ENCODE data around the gene FGF21. TPM values are rescaled to one million over a fixed set of nuclear protein-coding genes. Genes with fewer than 3 reads are reported as not detected.

Gene FGF21
- total and polyA plus RNA-seq, 2 donors from 2014 or later, result not detected

DNA sequence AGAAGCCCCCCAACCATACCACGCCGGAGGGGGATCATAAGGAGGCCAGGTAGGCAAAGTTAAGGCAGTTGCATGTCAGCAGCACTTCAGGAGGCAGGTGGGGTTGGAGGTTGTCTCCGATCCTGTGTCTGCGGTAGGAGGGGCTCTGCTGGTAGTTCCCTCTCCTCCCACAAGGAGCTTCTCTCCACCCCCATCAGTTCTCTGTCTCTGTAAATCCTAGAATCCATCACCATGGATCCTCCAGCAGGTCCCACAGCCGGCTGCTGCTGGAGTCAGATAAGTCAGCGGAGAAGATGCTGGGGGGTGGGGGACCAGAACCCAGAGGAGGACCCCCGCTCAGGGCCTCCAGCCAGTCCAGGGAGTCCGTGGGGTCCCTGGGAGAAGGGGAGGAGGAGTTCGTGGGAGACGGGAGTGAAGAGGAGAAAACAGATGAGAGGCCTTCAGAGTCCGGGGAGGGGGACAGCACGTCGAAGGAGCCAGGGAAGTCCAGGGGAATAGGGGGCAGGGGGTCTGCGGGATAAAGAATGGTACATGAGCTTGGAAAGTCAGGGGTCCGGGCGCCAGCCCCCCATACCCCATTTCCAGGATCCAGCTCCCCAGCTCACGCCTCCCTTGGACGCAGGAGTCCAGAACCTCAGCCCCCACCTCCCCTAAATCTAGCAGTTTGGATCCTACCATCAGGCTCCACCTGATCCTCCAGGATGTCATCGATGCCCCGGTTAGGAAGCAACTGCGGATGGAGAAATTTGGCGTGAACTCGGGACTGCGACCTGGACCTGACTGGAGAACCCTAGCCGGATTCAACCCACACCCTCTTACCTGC, 42.1 kb upstream of the FGF21 start:
- peak overlapping the region; percentile 5 to 51 for H3K27ac ChIP-seq (ENCODE audit: low read depth in 2 of 2, low read length in 2 of 2)

GRCh38 chr19:48713864-48714755, 41.2 kb upstream of the FGF21 start:
- peak; percentile 100 for DNase-seq
- FAIRE-seq, result peak; percentile 98
- Histone ChIP-seq H3K4me1 (ENCODE audit: control insufficient read depth in 2 of 3, insufficient read depth in 2 of 3, low read depth in 1 of 3, low read length in 3 of 3) (peaks cover 0 to 20% (median 8%) of the 10 kb centered on the region in 3 donors), H3K36me3 (ENCODE audit: control insufficient read depth in 2 of 3, insufficient read depth in 3 of 3, low read length in 3 of 3) (no peaks in the 10 kb centered on the region), H3K27me3 (ENCODE audit: control insufficient read depth, insufficient read depth, low read length) (no peaks in the 10 kb centered on the region), H3K4me3 (ENCODE audit: low read length in 3 of 3) (peak overlapping the region; percentile 75 to 82 (median 81)), H3K27ac (ENCODE audit: low read depth in 2 of 2, low read length in 2 of 2) (peak overlapping the region; percentile 63 to 74), H3K9ac (ENCODE audit: low read length in 3 of 3) (peak overlapping the region; percentile 49 to 82 (median 72)), H3K9me3 (ENCODE audit: control insufficient read depth in 2 of 3, insufficient read depth in 1 of 3, low read length in 3 of 3) (no peaks in the 10 kb centered on the region)
- intact Hi-C loops (cut with DNase I), result no loop called here
- TF ChIP-seq CTCF (IDR thresholded peaks at IDR 0.05; ENCODE audit: borderline replicate concordance, extremely low read depth, insufficient read depth), result peak; percentile 6

More for the DNA sequence above, 42.1 kb upstream of the FGF21 start:
- Histone ChIP-seq H3K9ac (ENCODE audit: low read length in 3 of 3) (peak overlapping the region; percentile 49 to 72 (median 67)), H3K36me3 (ENCODE audit: control insufficient read depth in 2 of 3, insufficient read depth in 3 of 3, low read length in 3 of 3) (no peaks in the 10 kb centered on the region), H3K27me3 (ENCODE audit: control insufficient read depth, insufficient read depth, low read length) (no peaks in the 10 kb centered on the region), H3K9me3 (ENCODE audit: control insufficient read depth in 2 of 3, insufficient read depth in 1 of 3, low read length in 3 of 3) (no peaks in the 10 kb centered on the region), H3K4me1 (ENCODE audit: control insufficient read depth in 2 of 3, insufficient read depth in 2 of 3, low read depth in 1 of 3, low read length in 3 of 3) (peaks cover 0 to 18% (median 8%) of the 10 kb centered on the region in 3 donors), H3K4me3 (ENCODE audit: low read length in 3 of 3) (peak overlapping the region; percentile 75 to 82 (median 81))
- intact Hi-C loops (cut with DNase I), result no loop called here
- TF ChIP-seq CTCF (IDR thresholded peaks at IDR 0.05; ENCODE audit: borderline replicate concordance, extremely low read depth, insufficient read depth), result no peak
- FAIRE-seq (no peak), DNase-seq (peak in 4 of 5 donors; percentile 30 to 82 (median 63))

- peak in 3 of 5 donors; percentile 24 to 84 (median 76) for DNase-seq
- no peaks in the 10 kb centered on the region for H3K27me3 ChIP-seq (ENCODE audit: control insufficient read depth, insufficient read depth, low read length)
- TF ChIP-seq CTCF (IDR thresholded peaks at IDR 0.05; ENCODE audit: borderline replicate concordance, extremely low read depth, insufficient read depth), result no peak
- no peaks in the 10 kb centered on the region for H3K36me3 ChIP-seq (ENCODE audit: control insufficient read depth in 2 of 3, insufficient read depth in 3 of 3, low read length in 3 of 3)
- no peaks in the 10 kb centered on the region for H3K9me3 ChIP-seq (ENCODE audit: control insufficient read depth in 2 of 3, insufficient read depth in 1 of 3, low read length in 3 of 3)
- H3K9ac ChIP-seq (ENCODE audit: low read length in 3 of 3), result peak overlapping the region; percentile 8 to 82 (median 30)
- peaks cover 0 to 22% (median 8%) of the 10 kb centered on the region in 3 donors for H3K4me1 ChIP-seq (ENCODE audit: control insufficient read depth in 2 of 3, insufficient read depth in 2 of 3, low read depth in 1 of 3, low read length in 3 of 3)
- H3K4me3 ChIP-seq (ENCODE audit: low read length in 3 of 3), result peak overlapping the region; percentile 34 to 67 (median 36)
- H3K27ac ChIP-seq (ENCODE audit: low read depth in 2 of 2, low read length in 2 of 2), result peak overlapping the region; percentile 63 to 74
- intact Hi-C loops (cut with DNase I), result no loop called here
- FAIRE-seq, result no peak
Observed at GRCh38 chr19:48714759-48715675, 40.3 kb upstream of the FGF21 start.
